Right lung (tissue), 5 donors: ENCODE results near the gene PLBD1. TPM values are rescaled to one million over a fixed set of nuclear protein-coding genes. Genes with fewer than 3 reads are reported as not detected.
A peak's percentile ranks its signal among the peaks of the same experiment; 100 is the strongest.

Source experiments
- DNase-seq, 2 donors: peaks; one replicate each; pipeline ENCODE4 v3.0.0-alpha.2; 2013
- polyA plus RNA-seq, 5 donors: library from polyadenylated mRNA; unstranded; fragments of 120-200 nt; gene quantifications; one replicate each; pipeline versions ENCODE4 v1.2.1 to v1.2.3, GENCODE V29; 2013; ENCODE audit warnings: inconsistent platforms in 1 of 5, low replicate concordance in 1 of 5; ENCODE audit not compliant: insufficient read length in 5 of 5, insufficient read depth in 1 of 5

Gene PLBD1
- polyA plus RNA-seq, 5 donors = 29.4 to 34.1 (median 31.6) TPM

DNA sequence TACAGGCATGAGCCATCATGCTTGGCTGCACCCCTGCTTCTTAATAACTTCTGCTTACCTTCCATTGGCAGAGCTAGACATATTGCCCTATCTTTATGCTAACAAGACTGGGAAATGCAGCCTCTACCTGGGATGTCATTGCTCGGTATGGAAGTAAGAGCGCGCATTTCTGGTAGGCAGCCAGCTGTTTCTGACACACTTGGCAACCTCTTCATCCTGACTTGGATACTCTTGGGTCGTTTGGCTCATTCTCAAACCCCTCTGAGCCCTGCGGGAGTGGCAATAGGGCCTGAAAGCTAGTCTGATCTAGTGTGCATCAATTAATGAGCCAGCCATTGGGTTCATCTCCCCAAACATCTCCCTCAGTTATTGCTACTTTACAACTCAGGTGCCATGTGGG lies 5.4 kb upstream of the PLBD1 start:
- DNase-seq = no peak

- DNase-seq = no peak
Measured at GRCh38 chr12:14572401-14572800, 4.7 kb upstream of the PLBD1 start.

GRCh38 chr12:14571779-14572178 lies 4.1 kb upstream of the PLBD1 start:
- no peak for DNase-seq

DNA sequence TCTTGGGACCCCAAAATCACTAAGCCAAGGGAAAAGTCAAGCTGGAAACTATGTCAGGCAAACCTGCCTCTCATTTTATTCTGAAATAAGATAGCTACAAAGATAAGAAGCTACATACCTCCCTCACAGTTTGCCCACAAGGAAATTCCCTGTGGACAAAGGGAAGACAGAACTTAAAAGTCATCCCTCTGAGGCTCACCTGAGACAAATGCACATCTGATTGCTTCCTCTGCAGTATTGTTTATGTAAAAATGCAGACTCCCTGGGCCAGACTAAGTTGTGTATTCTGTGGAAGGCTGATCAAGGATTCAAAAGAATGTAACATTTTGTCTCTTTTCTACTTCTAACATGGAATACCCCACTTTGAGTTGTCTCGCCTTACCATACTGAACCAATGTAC lies 2.5 kb upstream of the PLBD1 start:
- DNase-seq = no peak

- DNase-seq = no peak
Measured at GRCh38 chr12:14564336-14564959, 3.2 kb downstream of the PLBD1 start.

GRCh38 chr12:14563046-14563445 lies 4.6 kb downstream of the PLBD1 start:
- DNase-seq = no peak

- DNase-seq = no peak
Measured at GRCh38 chr12:14562279-14562678, 5.4 kb downstream of the PLBD1 start.

GRCh38 chr12:14561677-14562238 lies 5.9 kb downstream of the PLBD1 start:
- DNase-seq = no peak

DNA sequence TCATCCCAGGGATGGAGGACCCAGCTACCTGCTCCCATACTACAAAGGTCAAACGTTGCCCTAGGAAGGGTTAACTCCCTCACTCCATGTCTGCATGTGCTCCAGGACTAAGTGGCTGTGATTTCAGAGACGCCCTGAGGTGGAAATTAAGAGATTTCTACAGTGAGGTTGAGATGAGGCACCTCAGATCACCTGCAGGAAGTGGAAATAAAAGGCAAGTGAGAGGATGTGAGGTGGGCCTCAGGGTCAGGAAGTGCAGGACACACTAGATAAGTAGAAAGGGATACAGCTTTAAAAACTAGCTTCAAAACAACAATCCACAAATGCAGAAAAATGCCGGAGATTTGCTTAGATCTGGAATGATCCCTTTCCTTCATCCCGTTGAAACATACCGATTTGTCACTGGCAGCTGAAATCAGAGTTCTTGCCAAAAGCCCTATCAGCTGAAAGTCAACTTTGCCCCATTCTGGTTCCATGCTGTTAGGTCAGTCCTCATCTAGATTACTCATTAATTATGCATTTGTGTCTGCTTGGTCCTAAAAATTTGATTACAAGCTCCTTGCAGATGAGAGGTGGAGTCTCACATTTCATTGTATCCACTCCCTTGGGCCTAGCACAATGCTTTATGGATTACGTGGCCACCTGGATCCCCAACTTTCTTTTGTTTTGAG lies 6.6 kb downstream of the PLBD1 start:
- no peak for DNase-seq

GRCh38 chr12:14558473-14558959 lies 9.2 kb downstream of the PLBD1 start:
- DNase-seq = no peak

DNA sequence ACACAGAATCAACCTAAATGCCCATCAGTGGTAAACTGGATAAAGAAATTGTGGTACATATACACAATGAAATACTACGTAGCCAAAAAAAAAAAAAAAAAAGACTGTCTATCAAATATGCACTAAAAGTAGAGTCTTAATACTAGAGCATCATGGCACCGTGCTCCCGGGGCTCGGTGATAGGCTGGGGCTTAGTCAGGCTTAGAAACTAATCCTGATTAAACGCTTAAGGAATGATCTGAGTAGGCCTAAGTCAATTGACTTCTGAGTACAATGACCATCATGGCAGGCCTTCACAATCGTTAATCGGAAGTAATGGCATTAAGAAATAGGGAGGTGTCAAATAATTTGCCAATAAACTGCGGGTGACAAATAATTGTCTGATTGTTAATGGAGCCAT lies 9.7 kb downstream of the PLBD1 start:
- no peak for DNase-seq

- peak; percentile 79 to 80 for DNase-seq
Measured at GRCh38 chr12:14554281-14555007, 13.2 kb downstream of the PLBD1 start.

DNA sequence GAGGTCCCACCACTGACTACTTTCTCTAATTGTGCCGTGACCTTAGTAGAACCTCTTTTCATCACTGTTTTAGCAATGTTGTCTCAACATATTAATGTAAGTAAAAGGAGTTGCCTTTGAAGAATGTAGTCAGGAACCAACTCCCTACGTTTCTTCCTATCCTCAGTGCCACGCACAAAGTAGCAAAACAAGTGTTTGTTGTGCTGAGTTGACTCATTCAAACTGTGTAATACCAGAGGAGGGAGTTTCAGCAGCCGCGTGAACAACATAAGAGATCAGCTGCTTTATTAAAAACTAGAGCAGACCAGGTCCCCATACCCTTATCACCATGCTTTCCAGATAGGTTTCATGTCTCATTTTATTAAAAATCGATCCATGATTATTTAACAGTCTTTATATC lies 19.1 kb downstream of the PLBD1 start:
- DNase-seq = no peak

DNA sequence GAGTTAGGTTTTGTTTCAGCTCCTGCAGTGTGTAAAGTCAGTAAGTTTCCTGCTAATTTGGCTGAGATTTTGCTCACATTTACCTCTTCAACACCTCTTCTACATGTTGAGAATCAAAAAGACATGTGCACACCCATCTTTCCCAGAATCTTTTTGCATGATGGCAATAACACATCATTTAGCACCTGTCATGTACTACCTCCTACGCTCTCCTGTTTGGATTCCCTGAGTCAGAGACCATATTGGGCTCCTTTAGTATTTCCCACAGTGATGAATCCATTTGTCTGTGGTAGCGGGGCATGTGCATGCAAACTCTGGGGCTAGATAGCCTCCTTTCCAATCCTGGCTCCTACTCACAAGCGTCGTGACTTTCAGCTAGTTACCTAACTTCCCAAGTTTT lies 20.1 kb downstream of the PLBD1 start:
- DNase-seq = no peak

- no peak for DNase-seq
Measured at GRCh38 chr12:14545144-14546124, 22.2 kb downstream of the PLBD1 start.

DNA sequence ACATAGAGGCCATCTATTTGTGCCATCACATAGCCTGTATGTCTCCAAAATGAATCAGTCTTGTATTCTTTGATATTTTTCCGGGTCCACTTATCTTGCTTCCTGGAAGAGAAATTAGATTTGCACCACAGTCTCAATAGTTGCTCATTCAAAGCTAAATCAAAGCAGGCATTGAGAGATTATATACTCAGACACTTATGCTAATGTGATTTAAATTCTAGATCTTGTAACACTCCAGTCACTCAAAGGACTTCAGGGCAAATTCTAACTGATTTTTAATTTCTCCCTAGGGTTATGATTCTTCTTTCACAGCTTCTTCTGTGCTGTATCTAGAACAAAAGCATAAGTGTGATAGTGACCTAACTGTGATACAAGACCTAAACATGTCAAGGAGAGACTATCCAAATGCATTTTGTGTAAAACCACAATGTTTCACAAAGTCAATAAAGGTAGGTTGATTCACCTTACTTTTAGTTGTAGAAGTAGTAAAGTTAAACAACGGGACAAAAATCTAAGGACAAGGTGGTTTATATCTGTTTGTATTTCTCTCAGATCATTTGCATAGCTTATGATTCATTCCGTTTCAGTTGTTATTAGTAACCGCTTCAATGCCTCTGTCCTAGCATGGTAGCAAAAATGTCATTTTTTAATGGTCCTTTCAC lies 26.8 kb downstream of the PLBD1 start:
- no peak for DNase-seq

DNA sequence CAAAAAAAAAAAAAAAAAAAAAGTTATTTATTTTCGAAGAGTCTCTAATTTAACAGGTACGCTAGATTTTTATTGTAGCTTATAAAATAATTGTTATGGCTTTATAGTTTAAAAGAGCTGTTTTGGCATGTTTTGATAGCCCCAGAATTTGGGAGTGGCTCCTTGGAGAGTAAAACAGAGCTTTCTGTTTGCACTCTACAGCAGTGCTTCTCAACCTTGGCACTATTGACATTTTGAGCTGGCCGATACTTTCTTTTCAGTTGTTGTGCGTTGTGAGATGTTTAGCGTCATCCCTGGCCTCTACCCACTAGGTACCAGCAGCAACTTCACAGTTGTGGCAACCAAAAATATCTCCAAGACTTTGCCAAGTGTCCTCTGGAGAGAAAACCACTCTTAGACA lies 30.6 kb downstream of the PLBD1 start:
- DNase-seq = no peak

DNA sequence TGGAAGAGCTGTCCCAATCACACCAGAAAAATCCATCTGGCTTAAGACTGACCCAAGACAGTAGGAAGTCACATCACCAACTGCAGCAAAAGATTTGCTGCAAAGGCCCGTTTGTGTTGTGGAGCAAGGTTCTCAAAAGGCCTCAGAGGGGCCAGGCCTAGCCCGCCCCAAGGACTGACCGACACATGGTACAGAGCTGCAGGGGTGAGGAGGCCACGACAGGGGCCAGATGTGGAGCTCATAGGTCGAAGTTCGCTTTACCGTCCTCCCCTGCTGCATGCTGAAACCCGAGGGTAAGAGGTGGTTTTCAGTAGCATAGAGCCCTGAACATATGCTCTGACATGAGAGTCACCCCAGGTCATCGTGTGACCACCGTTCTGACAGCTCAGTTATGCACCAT lies 35.5 kb downstream of the PLBD1 start:
- no peak for DNase-seq

DNA sequence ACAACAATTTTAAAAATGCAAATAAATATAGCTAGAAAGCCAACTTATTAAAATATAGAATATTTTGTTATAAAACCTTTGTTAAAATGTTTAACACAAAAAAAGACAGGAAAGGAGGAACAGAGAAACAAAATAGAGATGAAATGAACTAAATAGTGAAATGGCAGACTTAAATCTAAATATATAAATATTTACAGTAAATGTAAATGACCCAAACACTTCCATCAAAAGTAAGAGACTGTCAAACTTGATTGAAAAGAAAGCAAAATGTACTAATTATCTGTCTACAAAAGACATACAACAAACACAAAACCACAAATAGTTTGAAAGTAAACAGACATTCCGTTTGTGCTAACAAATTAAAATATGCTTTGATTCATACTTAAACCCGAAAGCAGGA lies 41.7 kb downstream of the PLBD1 start:
- no peak for DNase-seq

DNA sequence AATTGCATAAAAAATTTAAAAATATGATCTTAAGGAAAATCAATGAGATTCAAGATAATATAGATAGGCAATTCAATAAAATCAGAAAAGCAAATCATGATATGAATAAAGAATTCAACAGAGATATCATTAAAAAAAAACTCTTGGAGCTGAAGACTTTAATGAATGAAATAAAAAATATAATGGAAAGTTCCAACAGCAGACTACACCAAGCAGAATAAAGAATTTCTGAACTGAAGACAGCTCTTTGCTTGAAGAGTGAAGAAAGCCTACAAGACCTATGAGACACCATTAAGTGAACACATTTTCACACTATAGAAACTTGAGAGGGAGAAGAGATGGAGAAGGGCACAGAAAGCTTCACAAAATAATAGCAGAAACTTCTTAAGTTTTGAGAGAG lies 45.9 kb downstream of the PLBD1 start:
- DNase-seq = no peak

- no peak for DNase-seq
Measured at GRCh38 chr12:14514946-14515345, 52.7 kb downstream of the PLBD1 start.
